A549 (cell line): ENCODE data around the gene MUCL3. TPM values are rescaled to one million over a fixed set of nuclear protein-coding genes. Genes with fewer than 3 reads are reported as not detected.

Source experiments
- ATAC-seq, 2 experiments: fragments of 200-7000 bp in 1 of 2; fragments of >200 bp in 1 of 2; cut with Nextera tagmentation in 1 of 2; cut with Tn5 transposase in 1 of 2; 3 replicates each; pipeline versions ENCODE4 v1.8.0 to v1.9.1; 2018 to 2020; ENCODE audit warnings: mild to moderate bottlenecking in 1 of 2, moderate library complexity in 1 of 2
- CTCF ChIA-PET: fragments of 300-600 bp; sonication (Branson Sonifier 250); formaldehyde crosslinking; extraction: SDS; loops from one replicate; lab custom pipeline; 2021; ENCODE audit warnings: antibody characterized with exemption, inconsistent platforms; lab: Yijun Ruan, JAX
- POLR2A ChIA-PET: fragments of 350-600 bp; formaldehyde crosslinking; extraction: SDS; loops from one replicate; lab custom pipeline; 2021; ENCODE audit warnings: antibody characterized with exemption, inconsistent platforms; lab: Yijun Ruan, JAX
- DNase-seq, 2 experiments: peaks; one replicate each; pipeline versions ENCODE4 v3.0.0 to v3.0.0-alpha.2; 2011 to 2016; ENCODE audit warnings: low read depth in 1 of 2, low spot score in 1 of 2
- FAIRE-seq: peaks from 2 replicates; lab custom pipeline; 2011; peaks lifted over from hg19 to GRCh38; lab: Jason Lieb, UNC
- H3K27ac ChIP-seq, 2 experiments: fragments of >200 bp; sonication (Bioruptor Twin); formaldehyde crosslinking; 3 replicates each; pipeline ENCODE4 v1.5.1; 2016 to 2017
- H3K4me1 ChIP-seq: fragments of >200 bp; sonication (Bioruptor Twin); formaldehyde crosslinking; 3 replicates; pipeline ENCODE4 v1.6.1; 2016
- H3K4me2 ChIP-seq: fragments of >200 bp; sonication (Bioruptor Twin); formaldehyde crosslinking; 3 replicates; pipeline ENCODE4 v1.6.1; 2016
- H3K4me3 ChIP-seq: fragments of >200 bp; sonication (Bioruptor Twin); formaldehyde crosslinking; 3 replicates; pipeline ENCODE4 v1.5.1; 2016
- H3K9me3 ChIP-seq: fragments of >200 bp; sonication (Bioruptor Twin); formaldehyde crosslinking; 3 replicates; pipeline ENCODE4 v1.6.1; 2016
- CBX8 ChIP-seq: fragments of 200-600 bp; sonication (generic); IDR thresholded peaks from 2 replicates; pipeline ENCODE4 v1.6.1; 2016
- CEBPB ChIP-seq, 2 experiments: fragments of >200 bp in 1 of 2; sonication (Bioruptor Twin) in 1 of 2; formaldehyde crosslinking in 1 of 2; IDR thresholded peaks; 2 replicates each; pipeline ENCODE4 v1.6.1; 2012 to 2016
- CHD2 ChIP-seq: fragments of 150-350 bp; IDR thresholded peaks from 2 replicates; pipeline ENCODE4 v1.6.1; 2014; ENCODE audit warnings: low read length; ENCODE audit not compliant: partially characterized antibody
- CHD4 ChIP-seq: fragments of 200-600 bp; sonication (generic); IDR thresholded peaks from 2 replicates; pipeline ENCODE4 v1.6.1; 2016; ENCODE audit warnings: antibody characterized with exemption, mild to moderate bottlenecking, borderline replicate concordance
- FOXS1 ChIP-seq: fragments of 250-450 bp; sonication (Bioruptor Pico); IDR thresholded peaks from 2 replicates; pipeline ENCODE4 v1.5.0; 2020; ENCODE audit warnings: mild to moderate bottlenecking, moderate library complexity
- HDAC2 ChIP-seq: fragments of 200-600 bp; sonication (generic); IDR thresholded peaks from 2 replicates; pipeline ENCODE4 v1.6.1; 2016
- HOXA7 ChIP-seq: fragments of 250-450 bp; sonication (Bioruptor Pico); IDR thresholded peaks from 2 replicates; pipeline ENCODE4 v1.5.0; 2020; ENCODE audit warnings: mild to moderate bottlenecking, moderate library complexity
- HOXB13 ChIP-seq: fragments of 250-450 bp; sonication (Bioruptor Pico); IDR thresholded peaks from 2 replicates; pipeline ENCODE4 v1.5.0; 2020; ENCODE audit warnings: low read depth, mild to moderate bottlenecking, moderate library complexity
- JUNB ChIP-seq: fragments of >200 bp; sonication (Bioruptor Twin); formaldehyde crosslinking; IDR thresholded peaks from 2 replicates; pipeline ENCODE4 v1.6.1; 2016
- MAX ChIP-seq: IDR thresholded peaks from 2 replicates; pipeline ENCODE4 v1.6.1; 2012
- MYC ChIP-seq: IDR thresholded peaks from 2 replicates; pipeline ENCODE4 v1.6.1; 2012; ENCODE audit warnings: mild to moderate bottlenecking, inconsistent platforms, low read length, improper control_type of control experiment, borderline replicate concordance
- NFE2L2 ChIP-seq: fragments of 150-350 bp; conservative IDR thresholded peaks from 2 replicates; pipeline ENCODE4 v1.6.1; 2014; ENCODE audit warnings: low read length
- NPAS2 ChIP-seq: fragments of 250-450 bp; sonication (Bioruptor Pico); IDR thresholded peaks from 2 replicates; pipeline ENCODE4 v1.8.0; 2022; ENCODE audit warnings: mild to moderate bottlenecking, moderate library complexity, borderline replicate concordance
- NR3C1 ChIP-seq: fragments of >200 bp; sonication (Bioruptor Twin); formaldehyde crosslinking; IDR thresholded peaks from 3 replicates; pipeline ENCODE4 v1.6.1; 2017
- PHF8 ChIP-seq: fragments of 200-600 bp; sonication (generic); IDR thresholded peaks from 2 replicates; pipeline ENCODE4 v1.6.1; 2016; ENCODE audit warnings: low read depth, mild to moderate bottlenecking, antibody characterized with exemption, moderate library complexity, borderline replicate concordance
- POLR2A ChIP-seq: IDR thresholded peaks from 2 replicates; pipeline ENCODE4 v1.6.1; 2012; ENCODE audit warnings: mild to moderate bottlenecking, low read length
- POLR2AphosphoS2 ChIP-seq: conservative IDR thresholded peaks from 2 replicates; pipeline ENCODE4 v1.6.1; 2012; ENCODE audit warnings: low read length, improper control_type of control experiment, inconsistent platforms
- RAD21 ChIP-seq, 2 experiments: fragments of >200 bp in 1 of 2; sonication (Bioruptor Twin) in 1 of 2; formaldehyde crosslinking in 1 of 2; IDR thresholded peaks in 1 of 2; conservative IDR thresholded peaks in 1 of 2; 2 replicates in 1 of 2; 3 replicates in 1 of 2; pipeline ENCODE4 v1.6.1; 2012 to 2018; ENCODE audit warnings: inconsistent platforms in 1 of 2
- RARB ChIP-seq: fragments of 250-450 bp; sonication (Bioruptor Pico); IDR thresholded peaks from 2 replicates; pipeline ENCODE4 v1.8.0; 2021; ENCODE audit warnings: mild to moderate bottlenecking, moderate library complexity
- RCOR1 ChIP-seq: fragments of 150-350 bp; IDR thresholded peaks from 2 replicates; pipeline ENCODE4 v1.6.1; 2014; ENCODE audit warnings: antibody characterized with exemption, low read length, low read depth
- RFX5 ChIP-seq: fragments of 450-650 bp; IDR thresholded peaks from 2 replicates; pipeline ENCODE4 v1.7.1; 2014; ENCODE audit warnings: antibody characterized with exemption, mild to moderate bottlenecking, moderate library complexity
- SREBF2 ChIP-seq: fragments of 450-650 bp; IDR thresholded peaks from 2 replicates; pipeline ENCODE4 v1.6.1; 2014; ENCODE audit warnings: mild to moderate bottlenecking, moderate library complexity
- TFCP2L1 ChIP-seq: fragments of 250-450 bp; sonication (Bioruptor Pico); IDR thresholded peaks from 2 replicates; pipeline ENCODE4 v1.5.0; 2021; ENCODE audit warnings: mild to moderate bottlenecking
- TP53 ChIP-seq: fragments of 250-450 bp; sonication (Bioruptor Pico); IDR thresholded peaks from 2 replicates; pipeline ENCODE4 v1.5.0; 2021; ENCODE audit warnings: mild to moderate bottlenecking, moderate library complexity
- USF2 ChIP-seq: fragments of 450-650 bp; IDR thresholded peaks from 2 replicates; pipeline ENCODE4 v1.6.1; 2014; ENCODE audit warnings: antibody characterized with exemption
- ZFP36 ChIP-seq: fragments of 450-650 bp; IDR thresholded peaks from 2 replicates; pipeline ENCODE4 v1.6.1; 2014; ENCODE audit warnings: borderline replicate concordance; ENCODE audit not compliant: partially characterized antibody
- ZNF302 ChIP-seq: fragments of 250-450 bp; sonication (Bioruptor Pico); IDR thresholded peaks from 2 replicates; pipeline ENCODE4 v1.9.0; 2021; ENCODE audit warnings: inconsistent platforms, mild to moderate bottlenecking, moderate library complexity
- WGBS: methylation state at CpG from one replicate; pipeline ENCODE4 v1.1.6; 2017; ENCODE audit errors: missing lambda C conversion rate; 5-methylcytosine and 5-hydroxymethylcytosine counted together
- polyA plus RNA-seq, 4 experiments: library from polyadenylated mRNA; depleted of rRNA in 3 of 4; stranded (reverse); fragments of >200 nt; fragmentation: RNase III in 1 of 4; extraction: RNeasy Plus Mini Kit Qiagen cat#74134 plus additional on column Dnase treatment in 1 of 4; gene quantifications; 2 replicates in 3 of 4; 3 replicates in 1 of 4; pipeline ENCODE4 v1.2.3, GENCODE V29; 2011 to 2017
- TF ChIP-seq, protein P1 (sequence below): IDR thresholded peaks from 2 replicates; pipeline ENCODE4 v1.6.1; 2012; ENCODE audit warnings: low read depth, borderline replicate concordance
- TF ChIP-seq, protein P2 (sequence below): IDR thresholded peaks from 2 replicates; pipeline ENCODE4 v1.6.1; 2012
- TF ChIP-seq, protein P3 (sequence below): fragments of >200 bp; sonication (Bioruptor Twin); formaldehyde crosslinking; IDR thresholded peaks from 2 replicates; pipeline ENCODE4 v1.6.1; 2016

The MUCL3 gene
- polyA plus RNA-seq, 2 of the 4 experiments (the other 2 are of a cell fraction): 0.01 to 0.03 TPM

- TF ChIP-seq SREBF2 (no peak), ZNF302 (CRISPR knock-in tag) (no peak), CHD4 (no peak)
Observed at GRCh38 chr6:30962716-30963115, 21.9 kb downstream of the MUCL3 start (continued).

GRCh38 chr6:30963641-30964040 lies 22.9 kb downstream of the MUCL3 start:
- TF ChIP-seq FOXS1 (CRISPR knock-in tag) (no peak), TFCP2L1 (CRISPR knock-in tag) (no peak), HDAC2 (no peak), TP53 (CRISPR knock-in tag) (no peak), NFE2L2 (no peak), HOXB13 (CRISPR knock-in tag) (no peak), HOXA7 (CRISPR knock-in tag) (no peak), RARB (CRISPR knock-in tag) (no peak), CHD4 (no peak), RFX5 (no peak), RAD21 (conservative IDR thresholded peaks at IDR 0.05 in 1 of 2, IDR thresholded peaks at IDR 0.05 in 1 of 2) (no peak), PHF8 (no peak)
- TF ChIP-seq, protein P1, sequence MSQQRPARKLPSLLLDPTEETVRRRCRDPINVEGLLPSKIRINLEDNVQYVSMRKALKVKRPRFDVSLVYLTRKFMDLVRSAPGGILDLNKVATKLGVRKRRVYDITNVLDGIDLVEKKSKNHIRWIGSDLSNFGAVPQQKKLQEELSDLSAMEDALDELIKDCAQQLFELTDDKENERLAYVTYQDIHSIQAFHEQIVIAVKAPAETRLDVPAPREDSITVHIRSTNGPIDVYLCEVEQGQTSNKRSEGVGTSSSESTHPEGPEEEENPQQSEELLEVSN: no peak
- TF ChIP-seq, protein P2, sequence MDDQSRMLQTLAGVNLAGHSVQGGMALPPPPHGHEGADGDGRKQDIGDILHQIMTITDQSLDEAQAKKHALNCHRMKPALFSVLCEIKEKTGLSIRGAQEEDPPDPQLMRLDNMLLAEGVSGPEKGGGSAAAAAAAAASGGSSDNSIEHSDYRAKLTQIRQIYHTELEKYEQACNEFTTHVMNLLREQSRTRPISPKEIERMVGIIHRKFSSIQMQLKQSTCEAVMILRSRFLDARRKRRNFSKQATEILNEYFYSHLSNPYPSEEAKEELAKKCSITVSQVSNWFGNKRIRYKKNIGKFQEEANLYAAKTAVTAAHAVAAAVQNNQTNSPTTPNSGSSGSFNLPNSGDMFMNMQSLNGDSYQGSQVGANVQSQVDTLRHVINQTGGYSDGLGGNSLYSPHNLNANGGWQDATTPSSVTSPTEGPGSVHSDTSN: no peak
- TF ChIP-seq, protein P3, sequence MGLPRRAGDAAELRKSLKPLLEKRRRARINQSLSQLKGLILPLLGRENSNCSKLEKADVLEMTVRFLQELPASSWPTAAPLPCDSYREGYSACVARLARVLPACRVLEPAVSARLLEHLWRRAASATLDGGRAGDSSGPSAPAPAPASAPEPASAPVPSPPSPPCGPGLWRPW: no peak
- TF ChIP-seq, all 56 proteins: peak for 0
- CTCF ChIA-PET: no interaction called here
- H3K27ac ChIP-seq: no peak overlapping the region
- 62% methylated on average over 6 of the region's 6 CpGs for WGBS
- H3K9me3 ChIP-seq: no peaks in the 10 kb centered on the region
- no peak overlapping the region for H3K4me3 ChIP-seq
- ATAC-seq (no peak), DNase-seq (no peak), FAIRE-seq (no peak)
- POLR2A ChIA-PET: no interaction called here
- H3K4me2 ChIP-seq: no peak overlapping the region
- no peaks in the 10 kb centered on the region for H3K4me1 ChIP-seq

DNA sequence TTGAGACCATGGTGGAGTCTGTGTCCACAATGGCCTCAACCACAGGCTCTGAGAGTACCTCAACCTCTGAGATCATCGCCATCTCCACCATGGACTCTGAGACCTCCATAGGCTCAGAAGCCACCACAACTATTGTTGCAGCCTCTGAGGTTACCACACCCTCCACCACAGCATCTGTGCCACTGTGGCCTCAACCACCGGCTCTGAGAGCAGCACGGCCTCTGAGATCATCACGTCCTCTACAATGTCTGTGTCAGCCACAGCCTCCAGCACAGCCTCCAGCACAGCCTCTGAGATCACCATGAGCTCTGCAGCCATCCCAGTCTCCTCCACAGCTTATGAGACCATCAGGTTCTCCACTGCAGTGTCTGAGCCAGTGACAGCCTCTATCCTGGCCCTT lies 23.3 kb downstream of the MUCL3 start:
- TF ChIP-seq MAX: no peak
- TF ChIP-seq NPAS2 (CRISPR knock-in tag): no peak
- TF ChIP-seq JUNB: no peak
- TF ChIP-seq RCOR1: no peak
- no peak for TF ChIP-seq MYC
- TF ChIP-seq USF2: no peak
- TF ChIP-seq CBX8: no peak
- no peak for TF ChIP-seq ZFP36
- TF ChIP-seq POLR2A: no peak
- TF ChIP-seq CHD2: no peak
- TF ChIP-seq POLR2AphosphoS2: no peak
- TF ChIP-seq, protein P3: no peak
- TF ChIP-seq NR3C1: no peak
- TF ChIP-seq CEBPB (IDR thresholded peaks at IDR 0.05): no peak
- WGBS: 95% methylated on average over 4 of the region's 4 CpGs
- ATAC-seq (no peak), DNase-seq (no peak), FAIRE-seq (no peak)
- Histone ChIP-seq H3K9me3 (no peaks in the 10 kb centered on the region), H3K4me2 (no peak overlapping the region), H3K4me1 (no peaks in the 10 kb centered on the region), H3K4me3 (no peak overlapping the region), H3K27ac (no peak overlapping the region)
- ChIA-PET POLR2A (no interaction called here), CTCF (no interaction called here)
